ENCODE data around the gene KIN. TPM values are rescaled to one million over a fixed set of nuclear protein-coding genes. Genes with fewer than 3 reads are reported as not detected.

KIN gene
- total RNA-seq, 1 experiment from 2014 or later = 8.4 TPM

DNA sequence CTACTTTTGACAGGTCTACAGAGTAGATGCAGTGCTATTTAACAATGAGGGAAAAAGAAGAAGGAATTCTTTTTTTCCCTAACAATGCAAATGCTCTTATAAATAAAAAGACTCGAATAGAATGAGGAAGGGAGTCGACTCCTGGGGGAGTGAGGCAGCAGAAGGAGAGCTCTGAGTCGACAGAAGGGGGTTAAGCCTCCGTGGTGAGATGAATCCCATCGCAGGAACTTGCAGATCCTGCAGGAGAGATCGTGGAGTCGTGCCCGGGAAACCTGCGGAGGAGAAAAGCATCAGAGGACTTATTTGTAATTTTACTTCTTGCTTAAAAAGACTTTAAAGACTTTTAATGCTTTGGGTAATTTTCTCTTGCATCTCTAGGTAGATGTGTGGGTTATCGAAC lies 67.3 kb downstream of the KIN start:
- Histone ChIP-seq H3K9me3 (ENCODE audit: control insufficient read depth, insufficient read depth, low read depth, low read length) (no peaks in the 10 kb centered on the region), H3K27me3 (ENCODE audit: control insufficient read depth, insufficient read depth, low read length) (no peaks in the 10 kb centered on the region), H3K4me3 (ENCODE audit: low read depth in 2 of 2, low read length in 2 of 2) (no peak overlapping the region), H3K4me1 (ENCODE audit: control insufficient read depth, insufficient read depth, low read length) (no peaks in the 10 kb centered on the region), H3K36me3 (ENCODE audit: control insufficient read depth, insufficient read depth, low read length) (no peaks in the 10 kb centered on the region), H3K27ac (ENCODE audit: low read length) (no peak overlapping the region)
- ChIA-PET POLR2A (no interaction called here), CTCF (no interaction called here)
- in situ Hi-C loops (cut with HindIII; ENCODE audit: low pct_unique_long_range_greater_than_20kb, low sequenced_read_pairs) (no loop called here), intact Hi-C loops (cut with micrococcal nuclease; ENCODE audit: unreplicated experiment) (no loop called here)
- BruUV-seq (replicated peaks) = no TSS peak
- DNase-seq (ENCODE audit: low read depth, low spot score) (no peak), ATAC-seq (no peak)
- TF ChIP-seq TCF7L2 (IDR thresholded peaks at IDR 0.05; ENCODE audit: low read depth, low read length) (no peak), SIN3A (IDR thresholded peaks at IDR 0.05; ENCODE audit: borderline replicate concordance, insufficient read depth, low read depth, low read length) (no peak), POLR2AphosphoS5 (IDR thresholded peaks at IDR 0.05; ENCODE audit: low read depth, low read length) (no peak)
- TF ChIP-seq, protein P1, sequence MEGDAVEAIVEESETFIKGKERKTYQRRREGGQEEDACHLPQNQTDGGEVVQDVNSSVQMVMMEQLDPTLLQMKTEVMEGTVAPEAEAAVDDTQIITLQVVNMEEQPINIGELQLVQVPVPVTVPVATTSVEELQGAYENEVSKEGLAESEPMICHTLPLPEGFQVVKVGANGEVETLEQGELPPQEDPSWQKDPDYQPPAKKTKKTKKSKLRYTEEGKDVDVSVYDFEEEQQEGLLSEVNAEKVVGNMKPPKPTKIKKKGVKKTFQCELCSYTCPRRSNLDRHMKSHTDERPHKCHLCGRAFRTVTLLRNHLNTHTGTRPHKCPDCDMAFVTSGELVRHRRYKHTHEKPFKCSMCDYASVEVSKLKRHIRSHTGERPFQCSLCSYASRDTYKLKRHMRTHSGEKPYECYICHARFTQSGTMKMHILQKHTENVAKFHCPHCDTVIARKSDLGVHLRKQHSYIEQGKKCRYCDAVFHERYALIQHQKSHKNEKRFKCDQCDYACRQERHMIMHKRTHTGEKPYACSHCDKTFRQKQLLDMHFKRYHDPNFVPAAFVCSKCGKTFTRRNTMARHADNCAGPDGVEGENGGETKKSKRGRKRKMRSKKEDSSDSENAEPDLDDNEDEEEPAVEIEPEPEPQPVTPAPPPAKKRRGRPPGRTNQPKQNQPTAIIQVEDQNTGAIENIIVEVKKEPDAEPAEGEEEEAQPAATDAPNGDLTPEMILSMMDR (IDR thresholded peaks at IDR 0.05) = no peak

DNA sequence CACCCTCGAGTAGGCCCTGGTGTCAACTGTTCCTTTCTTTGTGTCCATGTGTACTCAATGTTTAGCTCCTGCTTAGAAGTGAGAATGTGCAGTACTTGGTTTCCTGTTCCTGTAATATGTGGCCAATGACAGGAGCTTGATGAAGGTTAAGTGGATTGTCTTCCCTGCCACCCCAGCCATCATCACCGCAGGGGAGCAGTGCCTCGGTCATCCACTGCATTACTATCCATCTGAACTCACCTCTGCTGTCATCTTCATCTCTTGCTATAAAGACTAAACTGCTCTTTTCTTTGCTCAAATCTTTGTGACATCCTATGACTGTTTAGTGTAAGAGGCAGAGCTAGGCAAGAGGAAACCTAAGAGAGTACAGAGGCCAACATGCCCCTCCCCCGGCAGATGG lies 69.1 kb downstream of the KIN start:
- Histone ChIP-seq H3K27ac (ENCODE audit: low read length) (no peak overlapping the region), H3K4me1 (ENCODE audit: control insufficient read depth, insufficient read depth, low read length) (no peaks in the 10 kb centered on the region), H3K9me3 (ENCODE audit: control insufficient read depth, insufficient read depth, low read depth, low read length) (no peaks in the 10 kb centered on the region), H3K36me3 (ENCODE audit: control insufficient read depth, insufficient read depth, low read length) (no peaks in the 10 kb centered on the region), H3K27me3 (ENCODE audit: control insufficient read depth, insufficient read depth, low read length) (no peaks in the 10 kb centered on the region), H3K4me3 (ENCODE audit: low read depth in 2 of 2, low read length in 2 of 2) (no peak overlapping the region)
- intact Hi-C loops (cut with micrococcal nuclease; ENCODE audit: unreplicated experiment) (no loop called here), in situ Hi-C loops (cut with HindIII; ENCODE audit: low pct_unique_long_range_greater_than_20kb, low sequenced_read_pairs) (no loop called here)
- TF ChIP-seq TCF7L2 (IDR thresholded peaks at IDR 0.05; ENCODE audit: low read depth, low read length) (no peak), SIN3A (IDR thresholded peaks at IDR 0.05; ENCODE audit: borderline replicate concordance, insufficient read depth, low read depth, low read length) (no peak), POLR2AphosphoS5 (IDR thresholded peaks at IDR 0.05; ENCODE audit: low read depth, low read length) (no peak)
- TF ChIP-seq, protein P2, sequence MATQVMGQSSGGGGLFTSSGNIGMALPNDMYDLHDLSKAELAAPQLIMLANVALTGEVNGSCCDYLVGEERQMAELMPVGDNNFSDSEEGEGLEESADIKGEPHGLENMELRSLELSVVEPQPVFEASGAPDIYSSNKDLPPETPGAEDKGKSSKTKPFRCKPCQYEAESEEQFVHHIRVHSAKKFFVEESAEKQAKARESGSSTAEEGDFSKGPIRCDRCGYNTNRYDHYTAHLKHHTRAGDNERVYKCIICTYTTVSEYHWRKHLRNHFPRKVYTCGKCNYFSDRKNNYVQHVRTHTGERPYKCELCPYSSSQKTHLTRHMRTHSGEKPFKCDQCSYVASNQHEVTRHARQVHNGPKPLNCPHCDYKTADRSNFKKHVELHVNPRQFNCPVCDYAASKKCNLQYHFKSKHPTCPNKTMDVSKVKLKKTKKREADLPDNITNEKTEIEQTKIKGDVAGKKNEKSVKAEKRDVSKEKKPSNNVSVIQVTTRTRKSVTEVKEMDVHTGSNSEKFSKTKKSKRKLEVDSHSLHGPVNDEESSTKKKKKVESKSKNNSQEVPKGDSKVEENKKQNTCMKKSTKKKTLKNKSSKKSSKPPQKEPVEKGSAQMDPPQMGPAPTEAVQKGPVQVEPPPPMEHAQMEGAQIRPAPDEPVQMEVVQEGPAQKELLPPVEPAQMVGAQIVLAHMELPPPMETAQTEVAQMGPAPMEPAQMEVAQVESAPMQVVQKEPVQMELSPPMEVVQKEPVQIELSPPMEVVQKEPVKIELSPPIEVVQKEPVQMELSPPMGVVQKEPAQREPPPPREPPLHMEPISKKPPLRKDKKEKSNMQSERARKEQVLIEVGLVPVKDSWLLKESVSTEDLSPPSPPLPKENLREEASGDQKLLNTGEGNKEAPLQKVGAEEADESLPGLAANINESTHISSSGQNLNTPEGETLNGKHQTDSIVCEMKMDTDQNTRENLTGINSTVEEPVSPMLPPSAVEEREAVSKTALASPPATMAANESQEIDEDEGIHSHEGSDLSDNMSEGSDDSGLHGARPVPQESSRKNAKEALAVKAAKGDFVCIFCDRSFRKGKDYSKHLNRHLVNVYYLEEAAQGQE (IDR thresholded peaks at IDR 0.05; ENCODE audit: insufficient read depth in 1 of 2, low read depth in 2 of 2, low read length in 1 of 2) = no peak
- TF ChIP-seq, protein P1 (IDR thresholded peaks at IDR 0.05) = no peak
- ATAC-seq (no peak), DNase-seq (ENCODE audit: low read depth, low spot score) (no peak)
- BruUV-seq (replicated peaks) = no TSS peak
- POLR2A ChIA-PET = no interaction called here
- CTCF ChIA-PET = no interaction called here

Measured in Panc1 (cell line).